NCI-H82 treated with DMSO at 0.1 percent for 48 hours (cell line): Measurements from ENCODE around the gene GFRA1.

Experiments
- DNase-seq: peaks from one replicate; lab custom pipeline; 2025; ENCODE audit not compliant: unreplicated experiment; lab: John Stamatoyannopoulos, UW

GFRA1 gene

DNA sequence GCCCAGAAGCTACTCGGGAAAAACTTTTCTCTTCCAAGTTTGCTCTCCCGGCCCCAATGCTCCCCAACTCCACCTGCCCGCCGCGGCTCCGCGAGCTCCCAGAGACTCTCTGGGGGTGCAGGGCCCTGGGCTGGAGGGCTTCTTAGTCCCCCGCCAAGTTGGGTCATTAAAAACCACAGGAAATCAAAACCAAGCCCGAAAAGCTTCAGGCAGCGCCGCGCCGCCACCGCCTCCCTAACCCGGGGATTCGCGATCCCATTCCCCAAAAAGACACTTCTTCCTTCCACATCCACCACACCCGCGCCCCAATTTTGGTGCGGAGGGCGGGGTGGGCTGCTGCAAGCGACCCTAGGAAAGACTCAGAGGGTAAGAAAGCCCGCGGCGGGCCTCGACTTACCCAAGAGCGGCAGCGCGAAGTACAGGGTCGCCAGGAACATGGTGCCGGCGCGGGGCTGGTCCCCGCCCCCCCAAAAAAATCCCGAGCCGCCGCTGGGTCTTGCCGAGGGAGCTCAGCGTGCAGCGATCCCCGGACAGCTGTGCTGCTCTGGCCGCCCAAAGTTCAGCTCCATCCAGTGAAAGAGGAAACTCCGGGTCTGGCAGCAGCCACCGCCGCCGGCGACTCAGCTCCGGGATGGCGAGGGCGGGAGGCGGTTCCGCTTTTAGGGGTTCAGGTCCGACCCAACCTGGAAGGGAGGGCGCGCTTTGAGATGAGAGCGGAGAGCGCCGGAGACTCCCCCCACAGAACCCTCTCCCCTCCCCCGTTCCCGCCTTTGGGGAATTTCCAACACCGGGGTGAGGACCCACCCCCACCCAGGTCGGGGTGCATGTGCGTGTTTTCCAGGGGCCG lies 1.2 kb downstream of the GFRA1 start:
- DNase-seq: no peak

DNA sequence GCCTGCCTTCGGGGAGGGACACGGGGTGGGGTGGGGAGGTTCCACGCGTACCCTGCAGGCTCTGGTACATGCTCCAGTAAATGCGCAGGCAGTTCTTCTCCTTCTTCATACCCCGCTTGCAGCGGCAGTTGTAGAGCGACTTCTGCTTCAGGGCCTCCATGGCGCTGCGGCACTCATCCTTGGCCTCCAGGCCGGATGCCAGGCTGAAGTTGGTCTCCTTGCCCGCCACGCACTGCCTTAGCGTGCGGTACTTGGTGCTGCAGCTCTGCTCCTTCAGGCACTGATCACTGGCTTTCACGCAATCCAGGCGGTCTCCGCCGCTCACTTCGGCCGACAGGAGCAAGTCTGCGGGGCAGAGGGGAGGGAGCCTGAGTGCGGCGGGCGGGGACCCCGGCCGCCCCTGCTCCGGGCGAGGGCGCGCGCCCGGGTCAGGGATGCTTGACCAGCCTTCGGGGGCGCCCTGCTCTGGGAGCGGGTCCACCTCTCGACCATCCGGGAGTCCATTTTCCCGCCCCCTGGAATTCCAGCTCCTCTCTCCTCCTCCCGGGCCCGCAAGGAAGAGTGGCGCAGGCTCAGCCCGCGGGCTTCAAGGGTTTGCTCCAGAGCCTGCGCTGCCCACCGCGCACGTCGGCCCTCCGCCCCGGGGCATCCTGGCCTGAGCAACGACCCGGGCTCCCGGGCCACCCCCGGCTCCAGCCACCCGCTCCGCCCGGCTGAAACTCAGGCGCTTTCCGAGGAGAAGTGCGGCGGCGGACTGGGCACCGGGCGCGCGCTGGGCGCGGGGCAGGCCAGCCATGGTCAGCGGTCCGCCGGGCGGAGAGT lies 2.0 kb downstream of the GFRA1 start:
- DNase-seq: no peak

DNA sequence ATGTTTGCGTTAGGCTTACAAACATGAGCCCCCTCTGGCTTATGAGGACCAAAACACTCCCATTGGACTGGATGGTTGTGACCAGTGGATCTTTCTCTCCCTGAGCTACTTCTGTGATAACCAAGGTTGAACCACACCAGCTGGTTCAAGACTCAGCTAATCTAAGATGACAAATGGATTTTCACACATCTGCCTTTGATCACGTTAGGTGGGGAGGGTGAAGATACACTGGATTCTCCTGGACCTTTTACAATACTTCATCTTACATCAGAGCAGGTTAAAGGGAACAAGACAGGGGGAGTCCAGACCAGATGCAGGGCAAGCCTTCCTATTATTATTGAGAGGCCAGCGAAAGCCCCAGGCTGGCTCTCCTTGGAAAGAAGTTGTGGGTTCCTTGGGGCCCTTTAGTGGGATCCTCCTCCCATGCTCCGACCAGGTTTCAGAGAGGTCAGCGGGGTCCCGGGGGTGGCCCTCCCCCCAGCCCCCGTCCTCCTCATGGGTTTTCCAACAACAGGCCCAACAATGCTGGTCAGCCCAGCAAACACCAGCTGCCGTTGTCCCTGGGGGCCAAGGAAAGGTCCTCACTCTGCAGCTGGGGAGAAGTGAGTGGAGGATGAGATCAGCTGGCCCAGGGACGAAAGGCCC lies 2.8 kb downstream of the GFRA1 start:
- DNase-seq: no peak

DNA sequence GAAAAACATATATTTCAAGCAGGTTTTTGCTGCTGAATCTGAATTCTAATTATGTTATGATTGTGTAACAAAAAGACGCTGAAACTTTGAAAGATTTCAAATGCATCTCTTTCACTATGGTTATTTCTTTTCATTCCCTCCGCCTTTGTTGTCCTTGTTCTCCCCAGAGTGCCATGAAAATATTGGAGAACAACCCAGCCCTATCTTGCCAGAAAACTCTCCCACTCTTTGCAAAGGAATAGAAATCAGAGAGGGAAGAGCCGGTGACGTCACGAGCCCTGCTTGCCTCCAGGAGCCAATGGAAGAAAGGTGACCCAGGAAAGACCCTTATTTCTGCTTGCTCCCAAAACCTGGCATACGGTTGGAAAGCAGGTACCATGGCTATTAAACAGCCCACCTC lies 3.4 kb downstream of the GFRA1 start:
- no peak for DNase-seq

DNA sequence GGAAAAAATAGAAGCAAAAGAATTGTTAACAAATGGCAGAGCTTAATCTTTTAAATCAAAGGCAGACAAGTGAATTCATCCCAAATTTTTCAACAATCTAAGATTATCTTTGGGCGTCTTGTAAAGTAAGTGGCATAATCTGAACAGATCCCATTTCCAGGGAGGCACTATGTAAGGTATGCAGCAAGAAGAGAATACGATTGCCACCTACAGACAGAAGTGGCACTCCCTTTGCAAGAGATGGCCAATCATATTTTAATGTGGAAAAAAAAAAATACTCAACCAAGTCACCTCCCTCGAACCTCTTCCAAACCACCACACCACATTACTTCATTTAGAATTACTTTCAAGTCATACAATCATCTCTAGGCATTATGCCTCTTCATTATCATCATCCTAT lies 4.0 kb downstream of the GFRA1 start:
- DNase-seq: no peak

DNA sequence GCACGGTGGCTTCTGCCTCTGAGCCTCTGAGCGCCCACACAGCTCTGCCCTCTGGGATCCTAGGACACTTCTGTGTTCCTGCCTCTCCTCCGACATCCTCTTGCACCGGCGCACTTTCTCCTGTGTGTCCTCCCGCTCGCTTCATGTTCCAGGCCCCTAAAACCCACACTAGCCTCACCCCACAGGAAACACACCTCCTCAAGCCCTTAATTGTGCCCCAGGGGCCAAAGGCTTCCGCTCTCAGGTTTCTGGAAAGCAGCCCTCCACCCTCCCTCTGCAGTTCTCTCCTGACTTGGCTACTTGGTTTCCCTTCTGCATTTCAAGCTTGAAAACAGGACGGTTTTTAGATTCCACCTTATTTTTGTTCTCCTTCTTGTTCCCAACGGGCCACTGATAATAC lies 7.3 kb downstream of the GFRA1 start:
- DNase-seq: no peak

DNA sequence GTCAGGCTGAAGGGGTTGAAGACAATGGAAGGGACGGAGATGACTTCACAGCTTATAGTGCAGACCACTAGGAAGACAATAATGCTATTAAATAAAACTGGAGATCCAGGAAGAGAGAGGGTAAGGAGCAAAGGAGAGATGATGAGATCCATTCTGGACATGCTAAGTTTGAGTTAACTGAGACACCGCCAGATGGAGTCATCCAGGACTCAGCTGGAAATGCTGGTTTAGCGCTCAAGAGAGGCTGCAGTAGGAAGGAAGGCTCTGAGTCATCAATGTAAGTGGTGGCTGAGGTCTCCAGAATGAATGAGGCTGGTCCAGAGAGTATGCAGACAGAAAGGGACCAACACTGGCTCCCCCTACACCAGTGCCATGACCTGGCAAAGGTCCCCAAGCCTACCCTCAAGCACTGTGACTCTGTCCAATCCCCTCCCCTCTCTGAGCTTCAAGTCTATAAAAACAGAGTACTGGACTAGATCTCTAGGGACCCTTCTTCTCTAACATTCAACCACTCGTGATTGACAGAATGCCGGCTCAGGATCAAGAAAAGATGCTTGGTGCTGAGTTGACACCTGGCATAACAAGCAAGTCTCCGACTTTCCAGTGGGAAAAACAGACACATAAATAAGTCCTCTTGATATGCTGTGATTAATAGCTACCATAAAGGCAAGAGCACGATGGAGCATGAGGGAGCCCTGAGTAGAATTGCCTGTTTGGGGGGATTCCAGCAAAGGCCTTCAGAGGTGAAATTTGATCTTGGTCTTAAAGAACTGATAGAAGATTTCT lies 8.9 kb downstream of the GFRA1 start:
- DNase-seq: no peak

DNA sequence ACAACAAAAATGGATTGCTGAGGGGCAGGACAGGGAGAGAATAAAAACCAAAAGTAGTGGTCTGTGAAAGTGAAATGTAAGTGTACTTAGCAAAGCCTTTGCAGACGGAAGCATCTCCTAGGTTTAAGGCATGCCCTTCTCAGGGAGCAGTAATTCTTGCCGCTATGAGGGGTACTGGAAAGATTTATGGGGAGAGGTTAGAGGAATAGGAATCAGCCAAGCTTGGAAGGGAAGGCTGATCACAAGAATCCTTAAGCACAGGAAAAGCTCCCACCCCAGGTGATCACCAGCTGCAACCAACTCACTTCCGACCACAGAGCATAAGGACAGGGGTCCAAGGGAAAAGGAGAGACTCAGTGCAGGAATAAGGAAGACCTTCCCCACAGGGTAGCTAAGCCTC lies 10.3 kb downstream of the GFRA1 start:
- DNase-seq: no peak

DNA sequence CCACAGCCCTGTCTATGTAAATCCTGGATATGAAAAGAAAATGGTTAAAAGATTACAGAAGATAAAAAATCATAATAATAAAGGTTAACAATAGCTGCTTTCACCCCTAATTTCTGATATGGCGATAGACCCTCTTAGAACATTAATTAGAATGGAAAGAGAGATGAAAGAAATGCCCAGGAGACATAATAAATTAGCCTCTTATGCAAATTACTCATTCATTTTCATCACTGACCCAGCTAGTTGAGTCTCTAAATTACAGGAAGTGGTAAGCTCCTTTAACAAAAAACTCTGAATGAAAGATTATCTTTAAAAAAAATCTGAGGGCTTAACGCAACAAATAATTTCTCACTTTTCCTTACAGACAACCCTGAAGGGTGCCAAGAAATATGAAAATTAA lies 12.4 kb downstream of the GFRA1 start:
- no peak for DNase-seq

DNA sequence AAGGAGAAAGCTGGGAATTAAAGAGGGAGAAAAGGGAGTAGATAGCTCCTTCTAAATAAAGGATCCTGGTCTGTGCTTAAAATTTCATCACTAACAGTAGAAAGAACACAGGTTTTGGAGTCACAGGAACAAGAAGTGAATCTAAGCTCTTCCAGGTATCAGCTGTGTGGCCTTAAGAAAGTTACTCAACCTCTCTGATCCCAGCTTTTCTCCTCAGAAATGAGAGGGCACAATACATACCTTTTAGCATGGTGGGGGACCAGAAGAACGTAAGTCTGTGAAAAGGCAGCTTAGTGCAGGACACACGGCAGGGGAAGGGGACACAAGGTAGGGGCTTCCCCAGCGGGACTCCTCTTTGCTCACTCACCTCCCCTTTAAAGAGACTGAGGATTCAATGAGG lies 13.4 kb downstream of the GFRA1 start:
- no peak for DNase-seq

DNA sequence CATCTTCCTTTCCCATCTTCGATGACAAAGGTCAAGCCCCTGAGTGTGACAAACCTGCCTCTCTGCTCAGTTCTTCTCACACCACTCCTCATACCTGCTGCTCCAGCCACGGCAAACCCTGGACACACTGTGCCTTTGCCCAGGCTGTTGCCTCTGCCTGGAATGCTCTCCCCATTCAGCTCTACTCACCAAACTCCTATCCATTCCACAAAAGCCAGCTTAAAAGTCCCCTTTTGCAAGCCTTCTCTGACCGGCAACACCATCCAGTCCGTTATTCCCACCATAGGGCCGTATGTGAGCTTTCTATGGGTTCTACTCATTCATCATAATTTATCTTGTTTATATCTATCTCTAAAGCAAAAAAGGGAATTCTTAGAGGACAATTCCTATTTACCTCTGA lies 15.2 kb downstream of the GFRA1 start:
- no peak for DNase-seq

DNA sequence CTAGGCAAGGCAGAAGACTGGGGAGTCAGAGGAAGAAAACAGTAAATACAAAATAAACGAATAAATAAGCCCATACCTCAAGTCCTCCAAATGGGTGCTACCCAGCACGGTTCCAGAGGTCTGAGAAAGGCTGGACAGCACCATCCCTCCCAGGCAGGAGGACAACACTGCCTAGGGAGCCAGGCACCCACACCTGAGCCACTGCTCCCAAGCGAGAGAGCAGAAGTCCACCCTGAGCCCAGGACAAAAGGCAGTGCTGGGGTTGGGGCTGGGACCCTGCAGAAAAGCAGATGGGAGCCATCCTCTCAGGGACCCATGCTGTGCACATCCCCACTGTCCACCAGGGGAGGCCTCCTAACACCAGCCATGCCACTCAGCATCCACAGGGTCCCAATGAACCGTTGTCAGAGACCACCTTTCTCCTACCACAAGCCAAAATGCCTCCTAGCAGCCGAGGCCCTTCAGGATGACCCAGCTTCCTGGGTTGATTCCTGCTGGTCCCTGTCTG lies 16.2 kb downstream of the GFRA1 start:
- no peak for DNase-seq

DNA sequence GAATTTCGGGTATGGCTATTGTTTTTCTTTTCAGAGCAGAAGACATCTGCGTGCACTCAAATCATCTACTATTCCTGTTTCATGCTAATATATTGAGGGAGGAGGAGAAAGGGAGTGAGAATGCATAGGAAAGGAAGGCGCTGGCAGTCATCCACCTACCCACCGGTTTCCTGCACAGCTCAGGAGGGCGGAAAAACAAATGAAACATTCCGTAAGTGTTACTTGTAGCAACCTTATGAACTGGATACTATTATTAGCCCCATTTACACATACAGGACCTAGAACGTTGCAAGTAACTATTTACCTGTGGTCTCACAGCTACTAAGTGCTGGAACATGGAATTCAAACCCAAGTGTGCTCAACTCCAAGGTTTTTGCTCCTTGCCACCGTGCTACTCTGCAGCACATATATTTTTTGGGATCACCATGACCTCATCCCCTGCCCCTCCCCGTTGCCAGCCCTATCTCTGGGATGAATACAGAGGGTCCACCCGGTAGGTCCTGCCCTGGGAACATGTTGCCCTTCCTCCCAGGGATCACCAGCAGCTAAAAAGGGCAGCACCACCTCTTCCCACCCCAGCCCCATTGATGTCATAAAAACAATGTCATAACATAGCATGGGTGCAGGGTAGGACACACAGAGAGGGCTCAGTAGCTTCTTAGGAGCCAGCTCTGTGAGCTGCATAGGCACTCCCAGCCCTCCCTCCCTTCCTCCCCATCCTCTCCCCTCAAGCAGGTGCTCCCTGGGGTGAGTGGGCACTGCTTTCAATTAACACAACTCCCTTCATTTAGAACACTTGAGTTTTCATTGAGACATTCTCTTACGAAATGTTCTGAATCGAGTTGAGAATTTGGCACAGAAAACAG lies 16.9 kb downstream of the GFRA1 start:
- no peak for DNase-seq

DNA sequence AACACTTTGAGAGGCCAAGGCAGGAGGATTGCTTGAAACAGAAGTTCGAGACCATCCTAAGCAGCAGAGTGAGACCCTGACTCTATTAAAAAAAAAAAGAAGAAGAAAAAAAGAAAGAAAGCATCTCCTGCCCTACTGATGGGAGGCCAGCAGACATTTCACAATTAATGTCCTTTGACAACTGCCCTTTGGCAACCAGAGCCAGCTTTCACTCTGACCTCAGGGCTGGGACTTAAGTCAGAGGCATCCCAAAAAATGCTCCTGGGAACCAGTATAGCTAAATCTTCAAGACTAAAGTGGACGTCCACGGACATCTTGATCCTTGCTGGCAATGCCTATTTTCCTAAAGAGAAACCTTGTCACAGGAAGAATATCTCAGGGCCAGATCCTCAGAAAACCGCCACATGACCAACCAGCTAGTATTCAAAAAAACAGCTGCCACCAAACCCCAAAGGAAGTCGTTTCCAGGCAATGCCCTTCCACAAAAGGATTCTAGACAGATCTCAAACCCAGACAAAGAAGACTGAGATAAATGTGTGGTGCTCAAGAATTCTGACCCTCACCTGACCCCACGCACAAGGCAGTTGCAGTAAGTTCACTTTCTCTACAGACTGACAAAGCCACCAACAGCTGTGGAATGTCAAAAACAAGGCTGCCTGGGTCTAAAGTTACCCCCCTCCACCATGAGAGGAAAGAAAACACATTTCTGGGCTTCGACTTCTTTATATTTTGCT lies 18.4 kb downstream of the GFRA1 start:
- DNase-seq: no peak

DNA sequence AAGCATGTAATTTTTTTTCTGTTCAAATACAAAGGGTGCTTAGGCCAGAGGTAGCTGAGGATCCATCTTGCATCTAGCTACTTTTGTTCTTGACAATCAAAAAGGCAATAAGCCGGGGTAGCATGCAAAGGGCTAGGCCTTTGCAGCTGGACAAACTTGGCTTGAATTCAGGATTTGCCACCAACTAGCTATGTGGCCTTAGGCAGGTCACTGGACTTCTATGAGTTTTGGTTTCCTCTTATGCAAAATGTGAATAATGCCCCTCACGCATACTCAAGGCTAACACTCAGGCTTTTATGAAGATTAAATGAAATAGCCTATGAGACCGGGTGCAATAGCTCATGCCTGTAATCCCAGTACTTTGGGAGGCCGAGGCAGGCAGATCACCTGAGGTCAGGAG lies 19.3 kb downstream of the GFRA1 start:
- no peak for DNase-seq

DNA sequence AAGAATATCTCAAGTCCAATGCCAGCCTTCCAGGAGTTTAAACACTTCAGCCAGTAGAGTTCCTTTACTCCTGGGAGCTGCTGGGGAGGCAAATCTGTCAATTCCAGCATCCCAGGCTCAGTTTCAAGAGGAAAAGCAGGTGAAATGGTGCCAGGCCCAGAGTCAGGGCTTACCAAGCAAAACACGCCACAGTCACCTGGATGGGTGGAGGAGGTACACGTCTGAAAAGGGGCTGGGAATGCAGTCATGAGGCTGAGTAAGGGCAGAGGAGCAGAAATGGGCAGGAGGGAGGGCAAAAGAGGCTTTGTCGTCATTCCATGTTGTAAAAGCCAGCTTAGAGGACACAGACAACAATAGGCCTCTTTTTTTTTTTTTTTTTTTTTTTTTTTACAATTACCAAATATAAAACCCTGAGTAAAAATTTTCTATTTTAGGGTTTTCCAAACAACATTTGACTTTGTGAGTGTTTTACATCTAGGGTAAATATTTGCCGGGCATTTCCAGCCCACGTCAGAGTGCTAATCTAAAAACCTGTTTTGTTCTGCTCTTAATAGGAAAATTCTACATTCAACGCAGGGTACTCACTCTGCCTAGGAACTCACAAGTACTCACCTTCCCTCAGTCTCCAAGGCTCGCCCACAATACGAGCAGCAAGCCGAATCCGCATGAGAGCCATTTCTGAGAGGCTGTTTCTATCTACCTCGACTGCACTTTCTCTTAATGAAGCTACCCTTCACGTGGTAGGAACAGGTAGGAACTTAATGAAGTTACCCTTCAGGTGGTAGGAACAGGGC lies 21.2 kb downstream of the GFRA1 start:
- no peak for DNase-seq

DNA sequence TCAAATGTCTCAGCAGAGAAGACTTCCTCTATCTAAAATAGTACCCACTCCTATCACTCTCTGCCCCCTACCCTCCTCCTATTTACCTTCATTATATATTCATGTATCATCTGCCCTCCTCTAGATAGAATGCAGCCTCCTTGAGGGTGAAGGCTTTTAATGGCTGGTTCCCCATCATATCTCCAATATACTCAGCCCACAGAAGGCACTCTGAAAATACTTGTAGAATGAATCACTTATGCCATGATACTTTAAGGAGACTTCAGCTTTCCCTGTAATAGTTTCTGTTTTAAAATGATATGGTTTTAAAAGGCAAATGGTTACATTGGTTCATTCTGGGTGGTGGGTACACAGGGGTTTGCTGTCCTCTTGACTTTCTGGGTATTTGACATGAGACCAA lies 25.3 kb downstream of the GFRA1 start:
- no peak for DNase-seq

DNA sequence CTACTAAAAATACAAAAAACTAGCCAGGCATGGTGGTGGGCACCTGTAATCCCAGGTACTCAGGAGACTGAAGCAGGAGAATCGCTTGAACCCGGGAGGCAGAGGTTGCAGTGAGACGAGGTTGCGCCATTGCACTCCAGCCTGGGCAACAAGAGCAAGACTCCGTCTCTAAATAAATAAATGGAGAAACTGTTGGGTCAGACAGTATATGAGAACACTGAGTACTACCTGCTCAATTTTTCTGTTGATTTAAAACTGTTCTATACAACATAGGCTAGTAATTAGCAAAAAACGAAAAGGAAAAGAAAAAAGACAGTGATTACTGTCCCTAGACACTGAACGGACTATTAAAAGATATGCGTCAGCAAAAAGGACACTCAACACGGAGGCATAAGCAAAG lies 26.7 kb downstream of the GFRA1 start:
- no peak for DNase-seq

DNA sequence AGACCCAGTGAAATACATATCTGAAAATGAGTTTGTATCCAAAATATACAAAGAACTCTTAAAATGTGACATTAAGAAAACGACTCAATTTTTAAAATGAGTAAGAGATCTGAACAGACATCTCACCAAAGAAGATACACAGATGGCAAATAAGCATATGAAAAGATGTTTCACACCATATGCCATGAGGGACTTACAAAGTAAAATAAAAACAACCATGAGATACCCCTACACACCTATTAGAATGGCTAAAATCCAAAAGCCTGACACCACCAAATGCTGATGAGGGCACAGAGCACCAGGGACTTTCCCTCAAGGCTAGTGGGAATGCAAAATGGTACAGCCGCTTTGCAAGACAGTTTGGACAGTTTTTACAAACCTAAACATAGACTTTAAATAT lies 27.9 kb downstream of the GFRA1 start:
- DNase-seq: no peak
